GM23338 (cell line): ENCODE data around the gene ABCD1.

ENCODE experiments used
- CREB1 ChIP-seq: fragments of 250-450 bp; sonication (Bioruptor Pico); IDR thresholded peaks from 2 replicates; pipeline ENCODE4 v1.5.0; 2020; ENCODE audit warnings: low read depth, mild to moderate bottlenecking, moderate library complexity
- CTCF ChIP-seq, 2 experiments: fragments of 200-600 bp in 1 of 2; sonication (generic) in 1 of 2; conservative IDR thresholded peaks; 2 replicates each; pipeline versions ENCODE4 v1.5.1 to v1.6.1; 2016 to 2017; ENCODE audit warnings: antibody characterized with exemption in 2 of 2, low read depth in 2 of 2, mild to moderate bottlenecking in 2 of 2, moderate library complexity in 1 of 2
- ETS1 ChIP-seq: IDR thresholded peaks from 2 replicates; pipeline ENCODE4 v1.6.1; 2016; ENCODE audit warnings: antibody characterized with exemption
- EZH2 ChIP-seq: fragments of 200-600 bp; sonication (generic); IDR thresholded peaks from one replicate; pipeline ENCODE4 v1.8.0; 2017; ENCODE audit warnings: antibody characterized with exemption, mild to moderate bottlenecking, low read depth; ENCODE audit not compliant: unreplicated experiment
- POLR2AphosphoS5 ChIP-seq: IDR thresholded peaks from 2 replicates; pipeline ENCODE4 v1.6.1; 2016; ENCODE audit warnings: antibody characterized with exemption, low read depth

GRCh38 chrX:153719238-153719637 lies 5.4 kb upstream of the ABCD1 start:
- TF ChIP-seq CTCF (conservative IDR thresholded peaks at IDR 0.05; ENCODE audit: low read depth in 2 of 2) = no peak
- TF ChIP-seq POLR2AphosphoS5 = no peak
- TF ChIP-seq ETS1 = no peak
- no peak for TF ChIP-seq CREB1 (CRISPR knock-in tag)
- TF ChIP-seq EZH2 = no peak
